DND-41 (cell line): ENCODE data around the gene HSD11B1L.

ENCODE experiments used
- EZH2 ChIP-seq: IDR thresholded peaks from 3 replicates; pipeline ENCODE4 v1.6.1; 2012; ENCODE audit warnings: borderline replicate concordance, low read depth, mild to moderate bottlenecking, moderate library complexity, low read length, inconsistent platforms; ENCODE audit not compliant: severe bottlenecking
- TF ChIP-seq, protein P1 (sequence below): IDR thresholded peaks from 2 replicates; pipeline ENCODE4 v1.5.1; 2012; ENCODE audit warnings: borderline replicate concordance, low read length, moderate library complexity, mild to moderate bottlenecking; ENCODE audit not compliant: poor library complexity, severe bottlenecking; ENCODE audit errors: extremely low read depth

DNA sequence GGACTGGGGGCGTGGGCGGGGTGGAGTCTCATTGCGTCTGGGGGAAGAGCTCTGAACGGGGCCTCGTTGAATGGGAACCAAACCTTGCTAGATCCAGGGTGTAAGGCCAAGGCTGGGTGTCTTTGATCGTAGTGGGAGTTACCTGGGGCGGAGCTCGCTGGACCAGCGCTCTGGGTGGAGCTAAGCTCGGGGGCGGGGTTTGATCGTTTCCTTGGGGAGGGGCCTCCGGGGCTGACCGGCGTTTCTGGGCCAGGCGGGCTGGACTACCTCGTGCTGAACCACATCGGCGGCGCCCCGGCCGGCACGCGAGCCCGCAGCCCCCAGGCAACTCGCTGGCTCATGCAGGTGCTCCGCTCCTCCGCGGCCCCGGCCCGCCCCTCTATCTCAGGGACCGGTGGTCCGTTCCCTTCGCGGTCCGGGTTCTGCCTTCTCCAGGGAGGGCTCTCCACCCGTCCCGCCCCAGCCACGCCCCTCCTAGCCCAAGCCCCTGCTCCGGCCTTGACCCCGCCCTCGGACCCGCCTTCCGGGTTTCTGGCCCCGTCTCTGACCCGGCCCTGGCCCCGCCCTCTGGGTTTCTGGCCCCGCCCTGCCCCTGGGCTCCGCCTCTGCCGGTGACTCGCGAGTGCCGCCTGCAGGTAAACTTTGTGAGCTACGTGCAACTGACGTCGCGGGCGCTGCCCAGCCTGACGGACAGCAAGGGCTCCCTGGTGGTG, 6.0 kb downstream of the HSD11B1L start:
- TF ChIP-seq EZH2: no peak
- TF ChIP-seq, protein P1, sequence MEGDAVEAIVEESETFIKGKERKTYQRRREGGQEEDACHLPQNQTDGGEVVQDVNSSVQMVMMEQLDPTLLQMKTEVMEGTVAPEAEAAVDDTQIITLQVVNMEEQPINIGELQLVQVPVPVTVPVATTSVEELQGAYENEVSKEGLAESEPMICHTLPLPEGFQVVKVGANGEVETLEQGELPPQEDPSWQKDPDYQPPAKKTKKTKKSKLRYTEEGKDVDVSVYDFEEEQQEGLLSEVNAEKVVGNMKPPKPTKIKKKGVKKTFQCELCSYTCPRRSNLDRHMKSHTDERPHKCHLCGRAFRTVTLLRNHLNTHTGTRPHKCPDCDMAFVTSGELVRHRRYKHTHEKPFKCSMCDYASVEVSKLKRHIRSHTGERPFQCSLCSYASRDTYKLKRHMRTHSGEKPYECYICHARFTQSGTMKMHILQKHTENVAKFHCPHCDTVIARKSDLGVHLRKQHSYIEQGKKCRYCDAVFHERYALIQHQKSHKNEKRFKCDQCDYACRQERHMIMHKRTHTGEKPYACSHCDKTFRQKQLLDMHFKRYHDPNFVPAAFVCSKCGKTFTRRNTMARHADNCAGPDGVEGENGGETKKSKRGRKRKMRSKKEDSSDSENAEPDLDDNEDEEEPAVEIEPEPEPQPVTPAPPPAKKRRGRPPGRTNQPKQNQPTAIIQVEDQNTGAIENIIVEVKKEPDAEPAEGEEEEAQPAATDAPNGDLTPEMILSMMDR: peak; percentile 85
